HG02943 (cell line): Measurements from ENCODE around the gene AP3S2.
"Not testable (repeated sequence)": the region's sequence is repeated elsewhere in the genome, so short reads cannot be mapped to it uniquely, and the experiment has no call there.

ENCODE experiments used
- ATAC-seq: cut with Tn5 transposase; IDR thresholded peaks from one replicate; pipeline ENCODE4 v1.9.1; 2021; ENCODE audit warnings: mild to moderate bottlenecking, low read depth, moderate library complexity; ENCODE audit not compliant: unreplicated experiment

The AP3S2 gene

GRCh38 chr15:89836267-89837133 lies 57.3 kb downstream of the AP3S2 start:
- ATAC-seq, result no peak

DNA sequence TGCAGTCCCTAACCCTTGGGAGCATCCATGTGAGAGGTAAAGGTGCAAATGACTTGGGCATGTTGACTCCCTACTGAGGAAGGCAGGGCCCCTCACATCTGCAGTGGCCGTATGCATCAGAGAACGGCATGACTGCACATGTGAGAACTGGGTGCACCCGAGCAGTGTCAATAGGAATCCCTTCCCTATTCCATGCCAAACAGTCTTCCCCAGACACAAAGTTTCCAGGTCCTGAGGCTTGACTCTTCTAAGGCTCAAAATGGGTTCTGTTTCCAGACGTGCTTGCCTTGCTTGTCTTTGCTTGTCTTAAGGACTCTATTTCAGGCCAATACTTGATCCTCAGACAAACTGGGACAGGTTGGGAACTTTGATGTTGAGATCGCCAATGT lies 58.6 kb downstream of the AP3S2 start:
- ATAC-seq, result no peak

DNA sequence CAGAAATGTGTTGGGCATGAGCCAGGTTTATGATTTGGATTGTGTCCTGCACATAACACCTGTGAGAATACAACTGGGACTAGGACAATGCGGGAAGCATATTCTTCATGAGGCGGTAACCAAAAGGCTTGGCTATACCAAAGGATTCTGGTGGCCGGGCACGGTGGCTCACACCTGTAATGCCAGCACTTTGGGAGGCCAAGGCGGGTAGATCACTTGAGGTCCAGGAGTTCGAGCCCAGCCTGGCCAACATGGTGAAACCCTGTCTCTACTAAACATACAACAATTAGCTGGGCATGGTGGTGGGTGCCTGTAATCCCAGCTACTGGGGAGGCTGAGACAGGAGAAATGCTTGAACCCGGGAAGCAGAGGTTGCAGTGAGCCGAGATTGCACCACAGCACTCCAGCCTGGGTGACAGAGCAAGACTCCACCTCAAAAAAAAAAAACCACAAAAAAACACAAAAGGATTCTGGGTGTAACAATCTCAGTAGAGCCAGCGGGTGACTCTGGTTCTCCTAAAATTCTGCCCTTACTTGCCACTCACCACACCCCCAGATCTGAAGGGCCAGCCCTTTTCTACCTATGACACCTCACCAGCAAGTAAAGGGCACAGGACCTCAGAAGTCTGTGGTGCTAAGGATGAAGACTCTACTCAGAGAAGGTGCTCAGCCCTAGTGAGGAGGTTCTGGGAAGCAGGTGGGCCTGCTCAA lies 59.2 kb downstream of the AP3S2 start:
- ATAC-seq, result not testable (repeated sequence)

GRCh38 chr15:89833966-89834365 lies 59.8 kb downstream of the AP3S2 start:
- ATAC-seq, result no peak

DNA sequence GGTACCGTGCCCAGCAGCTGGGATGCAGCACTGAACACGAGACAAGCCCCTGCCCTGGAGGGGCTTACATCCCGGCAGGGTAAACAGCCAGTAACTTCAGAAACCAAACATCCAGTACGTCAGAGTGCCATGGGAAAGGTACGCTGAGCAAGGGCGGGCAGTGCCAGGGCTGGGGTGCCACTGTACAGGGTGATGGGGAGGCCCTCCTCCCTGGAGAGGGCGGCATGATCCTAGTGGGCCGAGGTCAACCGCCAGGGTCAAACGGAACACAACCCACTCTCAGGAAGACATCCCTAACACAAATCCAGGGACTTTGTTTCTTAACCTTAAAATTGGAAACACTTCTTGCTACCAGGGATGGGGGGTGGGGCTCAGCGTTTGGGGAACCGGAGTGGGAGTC lies 63.2 kb downstream of the AP3S2 start:
- no peak for ATAC-seq

GRCh38 chr15:89829616-89830440 lies 64.0 kb downstream of the AP3S2 start:
- ATAC-seq, result no peak

DNA sequence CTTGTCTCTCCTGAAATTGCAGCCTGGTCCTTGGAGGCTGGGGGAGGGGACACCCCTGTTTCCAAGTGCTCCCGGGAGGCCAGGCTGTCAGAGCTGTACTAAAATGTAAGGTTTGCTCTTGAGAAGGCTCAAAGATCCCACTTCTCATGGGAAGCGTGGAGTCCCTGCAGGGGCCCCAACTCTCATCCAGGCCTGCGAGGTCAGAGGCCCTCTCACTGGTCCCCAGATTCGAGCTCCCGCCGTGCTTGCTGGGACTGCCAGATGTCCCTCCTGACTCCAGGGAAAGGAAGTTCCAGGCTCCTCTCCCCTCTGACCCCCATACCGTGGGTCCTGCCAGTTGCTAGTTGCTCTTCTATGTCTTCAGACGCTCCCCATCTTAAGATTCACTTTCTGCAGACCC lies 64.6 kb downstream of the AP3S2 start:
- ATAC-seq, result no peak

DNA sequence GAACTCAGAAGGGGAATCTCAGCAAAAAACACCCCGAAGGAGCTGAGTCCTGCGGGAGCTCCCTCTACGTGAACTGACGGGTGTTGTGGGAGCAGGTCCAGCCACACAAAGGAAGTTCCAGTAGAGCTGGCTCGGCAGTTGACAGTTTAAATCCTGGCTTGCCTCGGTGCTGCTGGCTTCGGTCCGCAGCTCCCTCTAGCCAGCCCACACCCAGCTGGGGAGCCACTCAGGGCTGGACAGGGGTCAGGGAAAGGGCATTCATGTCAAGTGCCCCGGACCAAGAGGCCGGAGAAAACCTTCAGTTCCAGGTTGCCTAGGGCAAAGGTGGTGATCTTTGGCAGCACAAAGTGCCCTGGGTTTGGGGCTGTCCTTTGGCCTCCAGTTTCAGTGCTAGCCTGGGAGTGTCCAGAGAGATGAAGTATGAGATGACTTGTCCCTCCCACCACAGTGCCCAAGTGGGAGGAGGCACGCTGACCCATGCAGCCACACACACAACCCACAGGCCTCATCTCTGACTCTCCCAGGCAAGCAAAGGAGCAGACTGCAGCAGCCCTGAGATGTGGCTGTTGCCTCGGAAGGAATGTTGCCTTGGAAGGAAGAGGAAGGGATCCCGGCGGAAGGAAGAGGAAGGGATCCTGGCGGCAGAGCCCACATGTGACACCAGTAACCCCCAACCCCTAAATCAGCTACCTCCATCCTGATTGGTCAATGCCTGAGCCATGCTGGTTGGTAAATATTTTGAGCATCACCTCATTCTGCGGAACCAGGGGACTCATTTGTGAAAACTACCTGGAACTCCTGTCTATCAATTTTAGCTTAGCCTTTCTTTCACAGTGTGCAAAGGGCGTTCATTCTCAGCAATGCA lies 65.3 kb downstream of the AP3S2 start:
- ATAC-seq, result no peak

DNA sequence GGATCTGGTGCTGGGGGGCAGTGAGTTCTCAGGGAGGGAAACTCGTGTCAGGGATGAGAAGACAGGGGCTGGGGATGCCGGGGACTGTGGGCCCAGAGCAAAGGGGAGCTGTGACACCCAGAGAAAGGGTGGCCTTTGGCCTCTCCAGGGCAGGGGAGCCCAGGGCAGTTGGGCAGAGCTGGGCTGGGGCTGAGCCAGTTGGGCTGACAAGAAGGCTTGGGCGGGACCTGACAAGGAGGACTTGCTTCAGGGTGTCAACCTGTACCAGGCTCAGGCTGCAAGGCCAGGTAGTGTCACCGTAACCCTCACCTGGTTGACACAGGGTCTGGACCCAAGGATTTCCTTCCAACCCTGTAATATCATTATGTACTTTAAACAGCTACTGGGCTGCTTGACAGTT lies 66.0 kb downstream of the AP3S2 start:
- no peak for ATAC-seq

DNA sequence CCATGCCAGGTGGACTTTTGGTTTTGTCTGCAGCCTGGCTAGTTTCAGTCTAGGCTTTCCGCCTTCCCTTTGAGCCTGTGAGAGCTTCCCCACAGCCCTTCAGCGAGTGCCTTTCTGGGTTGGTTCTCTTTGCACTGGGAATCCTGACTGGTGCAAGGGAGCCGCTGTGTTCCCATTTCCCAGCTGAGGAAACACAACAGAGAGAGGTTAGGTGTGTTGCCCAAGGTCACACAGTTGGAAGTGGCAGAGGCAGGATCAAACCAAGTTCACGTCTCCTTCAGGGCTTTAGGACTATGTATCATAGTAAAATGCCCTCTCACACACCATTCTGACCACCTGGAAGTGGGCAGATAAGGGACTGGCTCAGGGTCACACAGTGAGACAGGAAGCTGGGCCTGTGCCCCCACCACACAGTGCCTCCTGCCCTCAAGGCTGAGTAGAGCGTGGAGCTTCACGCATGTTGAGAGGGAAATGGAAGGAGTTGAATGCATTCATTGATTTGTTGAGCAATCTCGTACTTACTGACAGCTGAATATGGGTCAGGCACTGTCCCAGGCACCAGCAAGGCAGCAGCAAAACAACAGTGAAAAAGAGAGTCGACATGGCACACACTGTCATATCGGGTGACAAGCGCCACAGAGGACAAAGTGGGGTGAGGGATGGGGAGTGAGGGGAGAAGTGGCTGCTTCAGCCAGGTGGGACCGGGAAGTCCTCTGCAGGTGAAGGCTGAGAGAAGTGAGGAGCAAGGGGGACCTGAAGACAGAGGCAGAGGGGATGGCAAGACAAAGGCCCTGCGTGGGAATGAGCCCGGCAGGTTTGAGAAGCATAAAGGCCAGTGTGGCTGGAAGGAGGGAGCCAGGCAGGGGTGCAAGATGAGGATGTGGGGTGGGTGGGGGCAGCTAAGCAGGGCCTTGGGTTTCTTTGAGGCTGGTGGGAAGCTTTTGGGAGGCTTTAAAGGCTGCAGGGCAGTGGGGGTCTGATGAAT lies 66.8 kb downstream of the AP3S2 start:
- no peak for ATAC-seq

DNA sequence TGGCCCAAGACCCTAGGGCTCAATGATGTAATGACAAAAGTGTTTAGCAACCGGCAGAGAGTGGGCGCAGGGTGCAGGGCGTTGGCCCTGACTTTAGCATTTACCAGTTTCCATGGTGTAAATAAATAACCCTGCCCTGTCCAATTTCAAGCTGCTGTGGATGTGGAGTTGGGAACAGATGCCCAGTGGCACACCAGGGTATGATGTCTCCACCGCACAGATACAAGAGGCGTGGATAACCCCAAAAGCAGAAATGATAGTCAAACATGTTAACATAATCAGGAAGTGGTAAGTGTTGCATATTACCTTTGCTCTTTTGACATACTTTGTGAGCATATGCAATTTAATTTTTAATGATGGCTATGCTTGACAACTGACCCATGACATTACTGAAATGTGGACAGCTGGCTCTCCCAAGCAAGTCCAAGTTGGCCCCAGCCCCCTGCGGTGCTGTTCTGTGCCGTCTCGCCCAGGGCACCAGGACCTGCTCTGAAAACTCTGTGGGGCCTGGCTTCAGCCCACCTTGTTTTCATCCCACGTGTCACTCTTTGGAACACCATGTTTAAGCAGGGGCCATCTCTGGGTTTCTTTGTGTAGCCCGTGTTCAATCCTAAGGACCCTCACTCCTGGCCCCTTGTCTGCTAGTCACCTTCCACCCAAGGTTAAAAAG lies 68.4 kb downstream of the AP3S2 start:
- ATAC-seq, result no peak

- ATAC-seq, result no peak
Measured at GRCh38 chr15:89824607-89824867, 69.3 kb downstream of the AP3S2 start.

- ATAC-seq, result no peak
Measured at GRCh38 chr15:89823836-89824606, 69.8 kb downstream of the AP3S2 start.

DNA sequence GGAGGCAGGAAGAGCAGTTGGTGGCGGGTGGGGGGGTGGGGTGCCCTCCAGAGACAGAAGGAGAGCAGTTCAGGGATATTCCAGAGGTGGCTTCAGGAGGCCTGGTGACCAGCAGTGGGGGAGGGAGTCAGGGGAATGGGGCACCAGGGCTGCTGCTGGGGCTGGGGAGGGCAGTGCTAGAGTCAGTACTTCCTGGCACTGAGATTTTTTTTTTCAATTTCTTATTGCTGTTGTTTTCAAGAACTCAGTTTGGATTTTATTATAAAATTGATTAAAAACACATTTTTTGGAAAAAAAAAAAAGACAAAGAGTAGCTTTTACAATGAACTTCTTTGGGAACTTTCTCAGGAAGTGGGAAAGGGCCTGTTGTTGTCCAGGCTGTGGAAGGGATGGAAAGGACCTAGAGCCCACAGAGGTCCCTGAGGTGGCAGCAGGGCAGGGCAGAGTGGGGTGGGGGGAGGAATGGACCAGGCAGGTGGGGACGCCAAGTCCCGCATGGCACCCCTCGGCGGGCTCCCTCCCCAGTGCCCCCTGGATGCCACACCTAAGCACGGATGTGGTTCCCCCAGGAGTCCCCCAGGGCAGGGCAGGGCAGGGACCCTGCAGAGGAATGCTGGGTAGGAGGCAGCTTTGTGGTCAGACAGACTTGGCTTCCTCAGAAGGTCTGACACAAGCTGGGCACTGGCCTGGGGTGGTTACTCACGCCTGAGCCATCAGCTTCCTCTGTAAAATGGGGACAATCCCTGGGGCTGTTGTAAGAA lies 70.7 kb downstream of the AP3S2 start:
- ATAC-seq, result no peak

DNA sequence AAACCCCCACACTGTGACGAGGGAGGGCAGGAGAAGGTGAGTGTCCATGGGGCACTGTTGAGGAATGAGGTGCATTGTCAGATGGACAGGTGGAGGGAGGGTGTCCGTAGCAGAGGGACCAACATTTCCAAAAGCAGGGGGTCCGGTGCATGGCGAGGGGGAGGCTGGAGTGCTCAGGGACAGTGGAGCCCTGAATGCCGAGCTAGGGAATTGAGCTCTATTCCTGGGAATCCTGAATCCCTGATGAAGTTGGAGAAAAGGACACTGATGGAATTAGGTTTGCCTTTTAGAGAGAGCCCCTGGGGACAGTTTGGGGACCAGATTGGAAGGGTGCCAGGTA lies 71.2 kb downstream of the AP3S2 start:
- ATAC-seq, result no peak

DNA sequence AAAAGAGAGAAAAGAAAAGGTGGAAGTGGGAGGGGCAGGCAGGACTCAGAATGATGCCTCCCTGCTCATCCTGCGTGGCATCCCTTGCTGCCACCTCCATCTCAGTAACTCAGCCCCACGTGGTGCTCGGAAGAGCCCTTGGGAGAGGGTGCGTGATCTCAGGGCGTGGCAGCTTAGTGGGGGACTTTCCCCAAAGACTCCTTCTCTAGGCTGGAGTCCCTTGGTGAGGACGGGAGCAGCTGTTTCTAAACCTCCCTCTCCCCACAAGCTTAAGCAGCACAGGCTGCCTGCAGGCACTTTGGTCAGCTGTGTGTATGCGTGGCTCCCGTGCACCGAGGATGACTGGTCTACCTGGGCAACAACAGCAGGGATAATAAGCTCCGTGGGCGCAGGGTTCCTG lies 71.8 kb downstream of the AP3S2 start:
- ATAC-seq, result no peak
